Aorta (tissue), 5 donors: ENCODE measurements around the gene NUDT17. TPM values are rescaled to one million over a fixed set of nuclear protein-coding genes. Genes with fewer than 3 reads are reported as not detected.

Experiments
- ATAC-seq: fragments of 200-7000 bp; cut with Tn5 transposase; one replicate; pipeline ENCODE4 v1.9.1; 2022; ENCODE audit warnings: moderate library complexity; ENCODE audit not compliant: low FRiP score
- DNase-seq, 2 donors: peaks; one replicate each; pipeline ENCODE4 v3.0.0-alpha.2; 2020
- H3K27ac ChIP-seq, 2 donors: one replicate each; pipeline ENCODE4 v1.5.1; 2013; ENCODE audit warnings: low read length in 2 of 2, mild to moderate bottlenecking in 2 of 2, moderate library complexity in 2 of 2, control low read depth in 1 of 2, inconsistent platforms in 1 of 2, low read depth in 1 of 2
- H3K27me3 ChIP-seq, 2 donors: one replicate each; pipeline ENCODE4 v1.6.1; 2013; ENCODE audit warnings: control low read depth in 1 of 2, low read length in 1 of 2, mild to moderate bottlenecking in 1 of 2, moderate library complexity in 1 of 2; ENCODE audit not compliant: insufficient read depth in 2 of 2, control insufficient read depth in 1 of 2
- H3K36me3 ChIP-seq, 2 donors: one replicate each; pipeline ENCODE4 v1.6.1; 2013; ENCODE audit warnings: control low read depth in 1 of 2, low read length in 1 of 2, mild to moderate bottlenecking in 1 of 2; ENCODE audit not compliant: insufficient read depth in 2 of 2, control insufficient read depth in 1 of 2
- H3K4me1 ChIP-seq, 2 donors: one replicate each; pipeline ENCODE4 v1.6.1; 2013; ENCODE audit warnings: low read length in 2 of 2, control low read depth in 1 of 2, mild to moderate bottlenecking in 1 of 2, moderate library complexity in 1 of 2; ENCODE audit not compliant: insufficient read depth in 2 of 2, control insufficient read depth in 1 of 2
- H3K4me3 ChIP-seq, 2 donors: one replicate each; pipeline ENCODE4 v1.5.1; 2013; ENCODE audit warnings: low read length in 2 of 2, control low read depth in 1 of 2, mild to moderate bottlenecking in 1 of 2
- H3K9me3 ChIP-seq: one replicate; pipeline ENCODE4 v1.6.1; 2013; ENCODE audit warnings: mild to moderate bottlenecking, low read length; ENCODE audit not compliant: control insufficient read depth
- WGBS, 2 donors: extraction: QIAGEN DNeasy Blood & Tissue Kit; methylation state at CpG; one replicate each; pipeline ENCODE4 v1.1.7; 2013; 5-methylcytosine and 5-hydroxymethylcytosine counted together
- intact Hi-C, 2 donors: fragments of 100-400 bp; cut with DNase I; formaldehyde crosslinking; loops; one replicate each; pipeline versions ENCODE4 v1.14.2 to v1.15.0; 2022
- polyA plus RNA-seq, 2 donors: library from polyadenylated mRNA; stranded (reverse); fragments of 200-250 nt; gene quantifications; one replicate each; pipeline ENCODE4 v1.2.3, GENCODE V29; 2013
- total RNA-seq, 2 donors: library from RNA; stranded (reverse); fragmentation: NEBNext Ultra II Directional; extraction: Animal tissue kit (Norgen Biotek cat#: 25700); gene quantifications; one replicate each; pipeline ENCODE4 v1.2.1, GENCODE V29; 2021
- donor health status: healthy with polysubstance abuse.
- donor health status: Bipolar disorder and iron deficiency.
- donor health status: DM: no; HTN: no; CAD: no.
- donor health status: DM: no; HTN: no; CAD: no.
- donor health status: DM: yes; HTN: yes; CAD: no.

The NUDT17 gene
- total and polyA plus RNA-seq, 4 donors = 1.2 to 4.1 (median 3.3) TPM

DNA sequence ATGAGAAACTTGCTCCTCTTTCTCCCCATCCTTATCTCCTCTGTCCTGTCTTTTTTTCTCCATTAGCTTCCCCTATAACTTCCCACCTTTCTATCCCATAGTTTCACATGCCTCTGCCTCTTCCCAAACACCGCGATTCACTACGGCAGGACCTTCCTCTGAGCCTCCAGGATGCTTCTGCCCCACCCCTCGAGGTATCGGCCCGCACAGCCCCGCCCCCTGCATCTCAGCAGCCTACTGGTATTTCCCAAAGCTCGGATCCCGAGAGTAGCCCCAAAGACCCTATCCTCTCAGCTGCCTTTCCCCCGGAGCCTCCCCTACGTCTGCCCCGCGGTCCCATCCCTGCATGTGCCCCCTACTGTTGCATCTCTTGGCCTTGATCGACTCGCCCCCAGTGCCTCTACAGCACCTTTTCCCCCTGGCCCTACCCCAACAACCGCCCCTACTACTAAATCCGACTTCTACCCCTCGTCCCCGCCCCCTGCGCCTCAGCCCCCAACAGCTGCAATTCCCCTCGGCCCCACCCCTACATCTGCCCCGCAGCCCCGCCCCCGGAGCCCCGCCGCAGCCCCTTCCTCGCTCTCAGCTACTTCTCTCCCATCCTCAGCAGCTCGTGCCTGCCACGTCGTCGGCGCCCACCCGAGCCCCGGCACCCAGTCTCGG, 12.9 kb downstream of the NUDT17 start:
- Histone ChIP-seq H3K4me1 (peaks cover 0 to 3% of the 10 kb centered on the region in 2 donors), H3K27me3 (no peaks in the 10 kb centered on the region), H3K27ac (peak overlapping the region in 1 of 2 donors; percentile 46), H3K36me3 (peaks cover 3 to 11% of the 10 kb centered on the region in 2 donors), H3K4me3 (peak overlapping the region; percentile 79 to 87), H3K9me3 (no peaks in the 10 kb centered on the region)
- ATAC-seq (peak; percentile 53), DNase-seq (peak; percentile 74 to 86)
- intact Hi-C loops = loop anchor here in 1 of 2 donors (2.0 kb wide), 1 partner anchor 50 kb away; no protein-coding TSS in a partner anchor
- WGBS, 2 donors = 1 to 2% methylated on average over 31 to 35 of the region's 35 CpGs

DNA sequence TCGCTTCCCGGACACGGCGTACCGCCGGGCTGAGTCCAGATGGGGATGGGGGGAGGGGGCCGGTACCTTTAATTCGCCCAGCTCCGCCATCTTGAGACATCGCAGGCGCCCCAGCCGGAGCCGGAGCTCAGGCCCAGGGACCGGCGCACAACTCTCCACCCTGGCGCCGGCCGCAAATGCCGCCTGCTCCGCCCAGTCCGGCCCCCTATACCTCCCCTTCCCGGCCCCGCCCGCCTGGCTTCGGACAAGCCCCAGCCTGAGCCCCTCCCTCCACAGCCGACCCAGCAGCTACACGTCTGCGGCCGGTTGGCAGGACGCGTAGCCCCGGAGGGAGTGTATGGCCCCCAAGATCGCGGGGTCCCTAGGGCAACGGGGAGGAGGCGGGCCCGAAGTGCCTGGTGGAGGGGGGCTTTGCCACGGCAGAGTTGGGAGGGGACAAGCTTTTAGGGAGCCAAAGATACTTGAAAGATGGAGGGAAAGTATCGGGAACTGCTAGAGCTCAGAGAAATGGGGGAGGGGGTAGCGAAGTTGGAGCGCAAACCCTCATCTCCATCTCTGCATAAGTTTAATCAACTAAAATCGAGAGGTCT, 13.6 kb downstream of the NUDT17 start, which contains the start of gene PIAS3:
Gene PIAS3, minus strand, starts transcription at position 181 of the 590 bp plus-strand sequence. Its CDS starts 91 bp downstream, at position 90.
- H3K4me1 ChIP-seq = peaks cover 0 to 3% of the 10 kb centered on the region in 2 donors
- WGBS, 2 donors = 0 to 1% methylated on average over 42 of the region's 42 CpGs
- intact Hi-C loops = loop anchor here in 1 of 2 donors (2.0 kb wide), 1 partner anchor 50 kb away; no protein-coding TSS in a partner anchor
- peak; percentile 98 to 99 for DNase-seq
- no peaks in the 10 kb centered on the region for H3K9me3 ChIP-seq
- H3K27ac ChIP-seq = peak within 1 kb of the TSS in 1 of 2 donors; percentile 85
- peak within 1 kb of the TSS; percentile 87 to 96 for H3K4me3 ChIP-seq
- H3K27me3 ChIP-seq = no peaks in the 10 kb centered on the region
- H3K36me3 ChIP-seq = peaks cover 0 to 7% of the 10 kb centered on the region in 2 donors
- ATAC-seq = peak; percentile 98

DNA sequence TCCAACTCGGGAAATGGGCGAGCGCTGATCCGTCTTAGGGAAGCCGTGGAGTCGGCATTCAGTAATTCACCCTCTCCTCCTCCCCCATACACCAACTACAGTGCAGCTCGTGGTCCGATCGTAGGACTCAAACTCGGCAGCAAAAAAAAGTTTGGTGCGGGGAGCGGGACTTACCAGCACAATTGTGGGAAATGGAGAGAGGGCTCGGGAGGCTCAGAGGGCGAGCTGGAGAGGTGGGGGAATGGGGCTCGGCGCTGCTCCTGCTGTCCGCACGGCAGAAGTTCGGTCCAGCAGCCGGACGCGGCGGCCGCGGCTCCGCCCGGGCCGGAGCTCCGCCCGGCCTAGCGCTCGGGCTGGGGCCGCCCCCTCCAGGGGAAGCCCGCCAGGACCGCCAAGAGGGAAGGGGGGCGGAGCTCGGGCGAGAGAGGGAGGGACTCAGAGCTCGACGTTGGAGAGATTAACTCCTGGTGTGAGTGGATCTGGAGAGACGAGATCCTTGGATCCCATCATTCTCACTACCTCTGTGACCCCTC, 14.1 kb downstream of the NUDT17 start:
- intact Hi-C loops = loop anchor here in 1 of 2 donors (2.0 kb wide), 1 partner anchor 49 kb away; no protein-coding TSS in a partner anchor
- Histone ChIP-seq H3K9me3 (no peaks in the 10 kb centered on the region), H3K27me3 (no peaks in the 10 kb centered on the region), H3K4me3 (peak overlapping the region; percentile 87 to 96), H3K36me3 (peaks cover 0 to 7% of the 10 kb centered on the region in 2 donors), H3K4me1 (peaks cover 0 to 3% of the 10 kb centered on the region in 2 donors), H3K27ac (peak overlapping the region in 1 of 2 donors; percentile 85)
- WGBS, 2 donors = 0 to 2% methylated on average over 38 to 41 of the region's 41 CpGs
- ATAC-seq = peak; percentile 93
- DNase-seq = peak; percentile 95 to 97

DNA sequence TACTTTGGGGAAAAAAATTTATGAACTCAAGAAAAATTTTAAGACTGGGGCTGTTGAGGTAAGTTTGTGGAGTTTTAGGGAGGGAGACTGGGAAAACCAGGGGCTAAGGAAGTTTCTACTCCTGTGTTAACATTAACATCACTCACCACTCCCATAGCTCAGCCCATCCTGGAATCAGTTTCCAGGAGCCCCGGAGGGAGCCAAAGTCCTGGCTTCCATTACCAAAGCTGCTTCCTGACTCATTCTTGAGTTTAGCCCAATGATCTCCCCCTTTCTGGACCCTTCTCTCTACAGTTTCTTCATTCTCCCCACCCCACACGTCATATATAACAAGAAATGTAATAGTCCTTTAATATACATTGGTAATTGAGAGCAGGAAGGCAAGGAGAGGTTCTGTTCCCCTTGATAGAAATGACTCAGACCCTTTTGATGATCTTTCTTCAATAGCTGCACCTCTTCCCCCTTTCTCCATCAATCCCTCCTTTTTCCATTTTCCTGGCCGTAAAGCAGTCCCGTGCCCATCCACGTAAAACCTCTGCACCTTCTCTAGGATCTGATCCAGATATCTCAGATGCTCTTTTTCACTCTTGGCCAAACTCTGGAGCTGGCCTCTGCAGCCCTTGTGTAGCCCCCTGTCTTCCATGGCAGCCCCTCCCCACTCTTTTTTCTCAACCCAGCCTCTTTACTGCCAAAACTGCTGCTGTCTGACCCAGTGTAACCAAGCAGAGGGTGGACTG, 18.0 kb downstream of the NUDT17 start:
- no peaks in the 10 kb centered on the region for H3K9me3 ChIP-seq
- 73 to 74% methylated on average over 5 of the region's 5 CpGs for WGBS, 2 donors
- no peak overlapping the region for H3K4me3 ChIP-seq
- DNase-seq = no peak
- ATAC-seq = no peak
- H3K4me1 ChIP-seq = no peaks in the 10 kb centered on the region
- no peak overlapping the region for H3K27ac ChIP-seq
- H3K27me3 ChIP-seq = no peaks in the 10 kb centered on the region
- intact Hi-C loops = no loop called here
- H3K36me3 ChIP-seq = no peaks in the 10 kb centered on the region

DNA sequence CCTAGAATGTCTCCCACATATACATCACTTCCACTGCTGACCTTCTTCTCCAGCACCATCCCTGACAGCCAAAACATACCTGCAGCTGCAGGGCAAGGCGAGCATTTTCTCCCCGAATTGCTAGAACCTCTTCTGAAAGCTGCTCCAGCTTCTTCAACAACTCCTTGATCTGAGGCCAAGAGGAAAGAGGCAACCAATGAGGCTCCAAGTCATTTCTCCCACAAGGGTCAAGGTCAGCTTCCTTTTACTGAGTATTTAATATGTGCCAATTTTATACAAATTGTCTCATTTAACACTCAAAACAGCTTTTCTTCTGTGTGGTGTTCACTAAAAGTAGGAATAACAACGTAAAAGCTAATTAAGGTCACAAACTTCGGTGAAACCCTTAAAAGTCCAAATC, 22.8 kb downstream of the NUDT17 start:
- Histone ChIP-seq H3K36me3 (no peaks in the 10 kb centered on the region), H3K4me1 (no peaks in the 10 kb centered on the region), H3K4me3 (no peak overlapping the region), H3K27ac (no peak overlapping the region), H3K9me3 (no peaks in the 10 kb centered on the region), H3K27me3 (no peaks in the 10 kb centered on the region)
- DNase-seq = no peak
- ATAC-seq = no peak
- WGBS, 2 donors = 86 to 91% methylated on average over 4 of the region's 4 CpGs
- intact Hi-C loops = no loop called here

DNA sequence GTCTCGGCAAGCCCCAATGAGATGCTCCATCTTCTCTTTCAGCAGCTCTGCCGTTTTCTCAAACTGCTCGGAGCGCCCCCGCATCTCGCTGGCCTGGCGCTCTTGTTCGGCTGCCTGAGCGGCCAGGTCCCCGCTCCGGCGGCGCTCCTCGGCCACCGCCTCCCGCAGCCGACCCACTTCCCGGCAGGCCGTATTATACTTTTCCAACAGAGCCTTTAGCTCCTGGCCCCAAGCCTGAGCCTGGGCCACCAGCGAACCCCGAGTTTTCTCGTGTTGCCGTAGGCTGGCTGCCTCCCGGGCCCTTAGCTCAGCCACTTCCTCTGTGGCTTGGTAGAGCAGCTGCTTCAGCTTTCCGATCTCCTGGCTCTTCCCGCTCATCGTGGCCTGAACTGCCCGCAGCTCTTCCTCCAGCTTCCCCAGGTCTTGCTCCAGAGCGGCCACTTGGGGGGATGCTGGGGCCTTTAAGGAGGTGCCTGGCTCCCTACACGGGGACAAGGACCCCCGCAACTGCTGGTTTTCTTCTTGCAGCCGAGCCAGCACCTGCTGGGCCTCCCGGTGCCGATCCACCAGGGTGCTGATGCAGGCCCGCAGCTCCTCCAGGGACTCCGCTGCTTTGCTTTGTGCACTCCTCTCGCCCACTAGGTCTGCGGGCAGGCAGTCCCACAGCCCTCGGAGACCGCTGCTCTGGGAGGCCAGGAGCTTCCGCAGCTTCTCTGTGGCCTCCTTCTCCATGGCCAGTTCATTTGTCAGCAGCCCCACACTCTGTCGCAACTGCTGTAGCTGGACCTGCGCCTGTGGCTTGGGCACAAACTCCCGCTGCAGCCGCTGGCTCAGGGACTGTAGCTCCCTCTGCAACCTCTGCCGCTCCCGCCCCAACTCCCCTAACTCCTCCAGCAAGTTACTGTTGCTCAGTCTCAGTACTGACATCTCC, 26.8 kb downstream of the NUDT17 start:
- Histone ChIP-seq H3K4me3 (peak overlapping the region; percentile 32 to 36), H3K27me3 (no peaks in the 10 kb centered on the region), H3K27ac (peak overlapping the region; percentile 6 to 69), H3K36me3 (no peaks in the 10 kb centered on the region), H3K9me3 (no peaks in the 10 kb centered on the region), H3K4me1 (no peaks in the 10 kb centered on the region)
- DNase-seq (peak; percentile 87 to 89), ATAC-seq (peak; percentile 89)
- intact Hi-C loops = loop anchor here in 1 of 2 donors (10.0 kb wide), 1 partner anchor 83 kb away; the partner anchor contains the start of gene LIX1L
- 6 to 7% methylated on average over 47 of the region's 47 CpGs for WGBS, 2 donors

DNA sequence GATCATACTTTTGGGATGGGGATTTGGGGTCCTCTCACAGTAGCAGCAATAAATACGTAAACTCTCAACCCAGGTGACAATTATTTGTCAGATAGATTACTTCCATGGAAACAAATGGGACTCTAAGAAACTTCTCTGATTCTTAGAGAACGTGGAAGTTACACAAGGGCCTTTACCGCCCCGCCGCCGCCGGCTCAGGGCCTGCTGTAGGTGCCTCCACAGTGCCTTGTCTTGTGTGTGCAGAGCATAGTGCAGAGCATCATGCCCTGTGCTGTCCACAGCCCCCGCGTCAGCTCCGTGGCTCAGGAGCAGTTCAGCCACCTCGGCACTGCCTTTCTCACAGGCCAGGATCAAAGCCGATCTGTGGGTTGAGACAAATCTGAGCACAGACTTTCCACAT, 29.2 kb downstream of the NUDT17 start:
- H3K4me3 ChIP-seq = no peak overlapping the region
- H3K27me3 ChIP-seq = no peaks in the 10 kb centered on the region
- no peaks in the 10 kb centered on the region for H3K36me3 ChIP-seq
- WGBS, 2 donors = 95 to 96% methylated on average over 12 of the region's 12 CpGs
- no peak overlapping the region for H3K27ac ChIP-seq
- ATAC-seq (no peak), DNase-seq (no peak)
- no peaks in the 10 kb centered on the region for H3K9me3 ChIP-seq
- intact Hi-C loops = loop anchor here in 1 of 2 donors (10.0 kb wide), 1 partner anchor 80 kb away; the partner anchor contains the start of gene LIX1L
- no peaks in the 10 kb centered on the region for H3K4me1 ChIP-seq
